ENCODE results near the gene RLN3. TPM values are rescaled to one million over a fixed set of nuclear protein-coding genes. Genes with fewer than 3 reads are reported as not detected.

Gene RLN3
- total and polyA plus RNA-seq, 4 donors: not detected

DNA sequence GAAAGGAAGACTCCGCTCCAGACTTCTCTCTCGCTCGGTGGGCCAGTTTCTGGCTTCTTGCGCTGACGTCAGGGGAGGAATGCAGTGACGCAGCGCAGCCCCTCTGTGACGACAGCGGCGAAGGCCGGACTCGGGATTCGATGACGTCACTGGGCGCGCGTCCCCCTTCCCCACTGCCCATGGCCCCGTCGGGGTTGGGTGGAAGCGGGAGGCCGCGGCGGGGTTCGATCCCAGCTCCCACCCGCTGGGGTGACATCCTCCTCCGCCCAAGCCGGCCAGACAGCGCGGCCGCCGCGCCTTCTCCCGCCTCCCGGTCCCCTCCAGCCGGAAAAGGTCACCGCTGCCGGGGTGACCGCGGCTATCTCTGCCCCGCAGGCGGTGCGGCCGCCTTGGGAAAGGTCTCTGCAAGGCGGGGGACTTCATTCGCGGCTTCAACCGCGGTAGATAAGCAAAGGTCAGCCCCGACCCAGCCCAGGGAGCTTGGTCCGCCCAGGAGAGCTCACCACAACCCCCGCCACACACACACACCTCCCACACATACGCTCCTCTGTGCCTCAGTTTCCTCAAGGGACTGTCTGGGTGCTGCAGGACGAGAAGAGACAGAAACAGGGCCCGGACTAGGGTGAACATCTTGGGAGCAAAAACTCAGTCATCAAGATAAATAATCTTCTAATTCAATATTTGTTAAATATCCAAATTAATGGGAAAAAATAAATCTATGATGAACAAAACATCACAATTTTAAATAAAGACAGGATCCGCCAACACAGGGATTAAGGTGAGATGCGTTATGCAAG lies 21.0 kb upstream of the RLN3 start:
- 4% methylated on average over 56 of the region's 56 CpGs for WGBS
- DNase-seq (ENCODE audit: low spot score): no peak

More for the DNA sequence above, 21.0 kb upstream of the RLN3 start:
- H3K9ac ChIP-seq (ENCODE audit: low read depth in 1 of 2, low read length in 2 of 2): peak overlapping the region; percentile 79 to 95
- no peak for TF ChIP-seq RXRA (IDR thresholded peaks at IDR 0.05)
- peak; percentile 16 for TF ChIP-seq ATF3 (IDR thresholded peaks at IDR 0.05)
- TF ChIP-seq GABPA (IDR thresholded peaks at IDR 0.05 in 1 of 2, conservative IDR thresholded peaks at IDR 0.05 in 1 of 2): no peak
- TF ChIP-seq YY1 (IDR thresholded peaks at IDR 0.05): no peak
- TF ChIP-seq HNF4G (IDR thresholded peaks at IDR 0.05): no peak
- TF ChIP-seq JUND (IDR thresholded peaks at IDR 0.05): peak; percentile 88 to 92
- TF ChIP-seq TAF1 (conservative IDR thresholded peaks at IDR 0.05): no peak
- TF ChIP-seq, protein P1, sequence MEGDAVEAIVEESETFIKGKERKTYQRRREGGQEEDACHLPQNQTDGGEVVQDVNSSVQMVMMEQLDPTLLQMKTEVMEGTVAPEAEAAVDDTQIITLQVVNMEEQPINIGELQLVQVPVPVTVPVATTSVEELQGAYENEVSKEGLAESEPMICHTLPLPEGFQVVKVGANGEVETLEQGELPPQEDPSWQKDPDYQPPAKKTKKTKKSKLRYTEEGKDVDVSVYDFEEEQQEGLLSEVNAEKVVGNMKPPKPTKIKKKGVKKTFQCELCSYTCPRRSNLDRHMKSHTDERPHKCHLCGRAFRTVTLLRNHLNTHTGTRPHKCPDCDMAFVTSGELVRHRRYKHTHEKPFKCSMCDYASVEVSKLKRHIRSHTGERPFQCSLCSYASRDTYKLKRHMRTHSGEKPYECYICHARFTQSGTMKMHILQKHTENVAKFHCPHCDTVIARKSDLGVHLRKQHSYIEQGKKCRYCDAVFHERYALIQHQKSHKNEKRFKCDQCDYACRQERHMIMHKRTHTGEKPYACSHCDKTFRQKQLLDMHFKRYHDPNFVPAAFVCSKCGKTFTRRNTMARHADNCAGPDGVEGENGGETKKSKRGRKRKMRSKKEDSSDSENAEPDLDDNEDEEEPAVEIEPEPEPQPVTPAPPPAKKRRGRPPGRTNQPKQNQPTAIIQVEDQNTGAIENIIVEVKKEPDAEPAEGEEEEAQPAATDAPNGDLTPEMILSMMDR (IDR thresholded peaks at IDR 0.05; ENCODE audit: low read depth, low read length, missing input control): no peak
- no peak for TF ChIP-seq FOXA1 (IDR thresholded peaks at IDR 0.05)
- peak in 1 of 2 donors; percentile 18 for TF ChIP-seq RAD21 (IDR thresholded peaks at IDR 0.05)
- TF ChIP-seq EGR1 (IDR thresholded peaks at IDR 0.05; ENCODE audit: low read depth in 2 of 2): no peak
- peak; percentile 90 for TF ChIP-seq NR2F2 (IDR thresholded peaks at IDR 0.05)
- no peak for TF ChIP-seq MAX (IDR thresholded peaks at IDR 0.05)
- TF ChIP-seq FOXA2 (IDR thresholded peaks at IDR 0.05): no peak
- TF ChIP-seq ZBTB33 (IDR thresholded peaks at IDR 0.05): no peak
- no peak for TF ChIP-seq SP1 (IDR thresholded peaks at IDR 0.05)
- no peak for TF ChIP-seq HNF4A (conservative IDR thresholded peaks at IDR 0.05)
- TF ChIP-seq, protein P2, sequence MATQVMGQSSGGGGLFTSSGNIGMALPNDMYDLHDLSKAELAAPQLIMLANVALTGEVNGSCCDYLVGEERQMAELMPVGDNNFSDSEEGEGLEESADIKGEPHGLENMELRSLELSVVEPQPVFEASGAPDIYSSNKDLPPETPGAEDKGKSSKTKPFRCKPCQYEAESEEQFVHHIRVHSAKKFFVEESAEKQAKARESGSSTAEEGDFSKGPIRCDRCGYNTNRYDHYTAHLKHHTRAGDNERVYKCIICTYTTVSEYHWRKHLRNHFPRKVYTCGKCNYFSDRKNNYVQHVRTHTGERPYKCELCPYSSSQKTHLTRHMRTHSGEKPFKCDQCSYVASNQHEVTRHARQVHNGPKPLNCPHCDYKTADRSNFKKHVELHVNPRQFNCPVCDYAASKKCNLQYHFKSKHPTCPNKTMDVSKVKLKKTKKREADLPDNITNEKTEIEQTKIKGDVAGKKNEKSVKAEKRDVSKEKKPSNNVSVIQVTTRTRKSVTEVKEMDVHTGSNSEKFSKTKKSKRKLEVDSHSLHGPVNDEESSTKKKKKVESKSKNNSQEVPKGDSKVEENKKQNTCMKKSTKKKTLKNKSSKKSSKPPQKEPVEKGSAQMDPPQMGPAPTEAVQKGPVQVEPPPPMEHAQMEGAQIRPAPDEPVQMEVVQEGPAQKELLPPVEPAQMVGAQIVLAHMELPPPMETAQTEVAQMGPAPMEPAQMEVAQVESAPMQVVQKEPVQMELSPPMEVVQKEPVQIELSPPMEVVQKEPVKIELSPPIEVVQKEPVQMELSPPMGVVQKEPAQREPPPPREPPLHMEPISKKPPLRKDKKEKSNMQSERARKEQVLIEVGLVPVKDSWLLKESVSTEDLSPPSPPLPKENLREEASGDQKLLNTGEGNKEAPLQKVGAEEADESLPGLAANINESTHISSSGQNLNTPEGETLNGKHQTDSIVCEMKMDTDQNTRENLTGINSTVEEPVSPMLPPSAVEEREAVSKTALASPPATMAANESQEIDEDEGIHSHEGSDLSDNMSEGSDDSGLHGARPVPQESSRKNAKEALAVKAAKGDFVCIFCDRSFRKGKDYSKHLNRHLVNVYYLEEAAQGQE (IDR thresholded peaks at IDR 0.05): peak; percentile 46
- H3K36me3 ChIP-seq (ENCODE audit: control insufficient read depth in 4 of 4, insufficient read depth in 3 of 4, low read depth in 1 of 4, low read length in 3 of 4): no peaks in the 10 kb centered on the region
- H3K27me3 ChIP-seq (ENCODE audit: control insufficient read depth in 4 of 4, insufficient read depth in 4 of 4, low read length in 3 of 4): no peaks in the 10 kb centered on the region
- peak overlapping the region; percentile 51 to 83 (median 76) for H3K4me3 ChIP-seq (ENCODE audit: low read depth in 1 of 3, low read length in 3 of 3)
- peak overlapping the region; percentile 93 to 96 for H3K27ac ChIP-seq (ENCODE audit: low read depth in 1 of 2, low read length in 2 of 2)
- H3K4me1 ChIP-seq (ENCODE audit: control insufficient read depth in 4 of 4, insufficient read depth in 4 of 4, low read length in 3 of 4): peaks cover 6 to 15% (median 10%) of the 10 kb centered on the region in 4 donors
- no peaks in the 10 kb centered on the region for H3K9me3 ChIP-seq (ENCODE audit: control insufficient read depth in 4 of 4, low read length in 3 of 4)

Data from liver (tissue), 9 donors.